Endothelial cell of umbilical vein (primary cell): ENCODE data around the gene HDAC9. TPM values are rescaled to one million over a fixed set of nuclear protein-coding genes. Genes with fewer than 3 reads are reported as not detected.

Experiments used
- BruUV-seq: library from RNA; stranded (reverse); fragments of 400-500 nt; replicated peaks from 2 replicates; lab custom pipeline; 2021; lab: Mats Ljungman, UMichigan
- CTCF ChIA-PET: fragments of 300-600, 350-600 bp; sonication (Branson Sonifier 250); formaldehyde crosslinking; loops from one replicate; lab custom pipeline; 2021; ENCODE audit warnings: antibody characterized with exemption, inconsistent platforms; lab: Charles Lee
- POLR2A ChIA-PET: fragments of 300-600, 350-600 bp; sonication (Branson Sonifier 250); formaldehyde crosslinking; loops from one replicate; lab custom pipeline; 2021; ENCODE audit warnings: antibody characterized with exemption, inconsistent platforms; lab: Charles Lee
- DNase-seq: peaks from one replicate; pipeline ENCODE4 v3.0.0-alpha.2; 2011; ENCODE audit warnings: low read depth, low spot score
- FAIRE-seq: peaks from 2 replicates; lab custom pipeline; 2011; peaks lifted over from hg19 to GRCh38; lab: Jason Lieb, UNC
- H2AFZ ChIP-seq: 2 replicates; pipeline ENCODE4 v1.6.0; 2012; ENCODE audit warnings: low read depth, low read length, control low read depth, inconsistent platforms
- H3K27ac ChIP-seq: 2 replicates; pipeline ENCODE4 v1.5.1; 2011; ENCODE audit warnings: low read depth, mild to moderate bottlenecking, control low read depth, low read length, moderate library complexity; ENCODE audit not compliant: insufficient read depth
- H3K27me3 ChIP-seq, 2 experiments: 2 replicates each; pipeline versions ENCODE4 v1.6.0 to v1.6.1; 2011; ENCODE audit warnings: low read length in 2 of 2, mixed read lengths in 1 of 2; ENCODE audit not compliant: control insufficient read depth in 2 of 2, insufficient read depth in 2 of 2
- H3K36me3 ChIP-seq, 2 experiments: 2 replicates in 1 of 2; 3 replicates in 1 of 2; pipeline ENCODE4 v1.5.1; 2011; ENCODE audit warnings: low read length in 2 of 2, mild to moderate bottlenecking in 1 of 2, moderate library complexity in 1 of 2; ENCODE audit not compliant: control insufficient read depth in 2 of 2, insufficient read depth in 2 of 2; ENCODE audit errors: extremely low read depth in 1 of 2
- H3K4me1 ChIP-seq: 3 replicates; pipeline ENCODE4 v1.5.1; 2011; ENCODE audit warnings: mild to moderate bottlenecking, low read length; ENCODE audit not compliant: control insufficient read depth, insufficient read depth; ENCODE audit errors: extremely low read depth
- H3K4me2 ChIP-seq: 2 replicates; pipeline ENCODE4 v1.6.1; 2011; ENCODE audit warnings: low read length, control low read depth, mixed read lengths; ENCODE audit not compliant: insufficient read depth
- H3K4me3 ChIP-seq, 3 experiments: fragments of 200-600 bp in 1 of 3; sonication (generic), shearing (Covaris generic) in 1 of 3; replicated peaks in 1 of 3; 2 replicates each; pipeline ENCODE4 v1.5.1; 2011 to 2016; ENCODE audit warnings: control low read depth in 3 of 3, low read length in 3 of 3, mild to moderate bottlenecking in 2 of 3, inconsistent platforms in 1 of 3, low read depth in 1 of 3, moderate library complexity in 1 of 3; ENCODE audit not compliant: insufficient read depth in 1 of 3
- H3K79me2 ChIP-seq: 2 replicates; pipeline ENCODE4 v1.6.0; 2012; ENCODE audit warnings: low read length, inconsistent platforms; ENCODE audit not compliant: control insufficient read depth, insufficient read depth
- H3K9ac ChIP-seq: replicated peaks from 2 replicates; pipeline ENCODE3; 2011; ENCODE audit warnings: low read length, control low read depth; ENCODE audit not compliant: insufficient read depth; ENCODE audit errors: extremely low read depth
- H3K9me1 ChIP-seq: replicated peaks from 3 replicates; pipeline ENCODE4 v1.6.0; 2011; ENCODE audit warnings: mild to moderate bottlenecking, low read length; ENCODE audit not compliant: control insufficient read depth, insufficient read depth; ENCODE audit errors: extremely low read depth
- H3K9me3 ChIP-seq: replicated peaks from 2 replicates; pipeline ENCODE4 v1.5.1; 2012; ENCODE audit warnings: low read length, inconsistent platforms; ENCODE audit not compliant: control insufficient read depth, insufficient read depth
- H4K20me1 ChIP-seq: replicated peaks from 2 replicates; pipeline ENCODE3; 2011; ENCODE audit warnings: mild to moderate bottlenecking, low read length; ENCODE audit not compliant: control insufficient read depth, insufficient read depth; ENCODE audit errors: extremely low read depth
- CTCF ChIP-seq, 2 donors: IDR thresholded peaks; 1 replicate in 1 of 2; 2 replicates in 1 of 2; pipeline ENCODE4 v1.5.1; 2011; ENCODE audit warnings: low read length in 2 of 2, mild to moderate bottlenecking in 2 of 2, moderate library complexity in 2 of 2, control low read depth in 1 of 2, inconsistent platforms in 1 of 2, low read depth in 1 of 2; ENCODE audit not compliant: insufficient read depth in 1 of 2; ENCODE audit errors: extremely low read depth in 1 of 2
- EZH2 ChIP-seq: IDR thresholded peaks from 2 replicates; pipeline ENCODE4 v1.6.1; 2012; ENCODE audit warnings: borderline replicate concordance, low read depth, mild to moderate bottlenecking, moderate library complexity, low read length, inconsistent platforms; ENCODE audit not compliant: severe bottlenecking
- FOS ChIP-seq: IDR thresholded peaks from 2 replicates; pipeline ENCODE4 v1.6.1; 2011; ENCODE audit warnings: mild to moderate bottlenecking, low read length, moderate library complexity, borderline replicate concordance; ENCODE audit not compliant: insufficient read depth
- GATA2 ChIP-seq: IDR thresholded peaks from 2 replicates; pipeline ENCODE4 v1.7.0; 2011; ENCODE audit warnings: low read depth, mild to moderate bottlenecking, moderate library complexity, mixed read lengths, low read length; ENCODE audit not compliant: insufficient read length, insufficient read depth
- JUN ChIP-seq: IDR thresholded peaks from 2 replicates; pipeline ENCODE4 v1.6.1; 2011; ENCODE audit warnings: borderline replicate concordance, low read depth; ENCODE audit not compliant: insufficient read length, insufficient read depth
- MAX ChIP-seq: IDR thresholded peaks from 2 replicates; pipeline ENCODE4 v1.6.1; 2011; ENCODE audit not compliant: insufficient read depth, insufficient read length
- MYC ChIP-seq: IDR thresholded peaks from one replicate; pipeline ENCODE4 v1.6.1; 2011; ENCODE audit warnings: mild to moderate bottlenecking, low read depth, low read length
- POLR2A ChIP-seq: IDR thresholded peaks from 2 replicates; pipeline ENCODE4 v1.6.1; 2012; ENCODE audit warnings: low read depth, mild to moderate bottlenecking, control low read depth, low read length
- POLR2AphosphoS5 ChIP-seq: IDR thresholded peaks from 2 replicates; pipeline ENCODE4 v1.6.1; 2012; ENCODE audit warnings: low read depth, mild to moderate bottlenecking, control low read depth, low read length, moderate library complexity; ENCODE audit not compliant: insufficient read depth
- dilution Hi-C: fragments of 300-500 bp; cut with MboI; formaldehyde crosslinking; loops from one replicate; pipeline ENCODE4 v1.15.0; 2019; ENCODE audit warnings: low sequenced_read_pairs; ENCODE audit not compliant: extremely low pct_ligation_motif_present
- intact Hi-C: fragments of 100-400 bp; cut with micrococcal nuclease; formaldehyde crosslinking; loops from one replicate; pipeline ENCODE4 v1.10.0; 2022
- polyA plus RNA-seq, 4 experiments: library from polyadenylated mRNA; depleted of rRNA in 3 of 4; stranded (reverse) in 3 of 4; unstranded in 1 of 4; fragments of >200 nt; gene quantifications; 2 replicates each; pipeline versions ENCODE4 v1.2.1 to v1.2.3, GENCODE V29; 2011 to 2012; ENCODE audit warnings: missing spikeins in 1 of 4
- total RNA-seq: library from RNA; stranded (reverse); gene quantifications from 2 replicates; pipeline ENCODE4 v1.2.3, GENCODE V29; 2021

The HDAC9 gene
- total and polyA plus RNA-seq, 2 donors (not counting 3 experiments of a cell fraction or from before 2014, with no cell fraction given), result 1.8 to 11.6 TPM

- no peaks in the 10 kb centered on the region for H3K4me1 ChIP-seq
- H3K79me2 ChIP-seq, result no peaks in the 10 kb centered on the region
- CTCF ChIA-PET, result interaction anchor here (0.8 kb wide), 1 partner anchor 17 kb away, joined by 3 read pairs; no protein-coding TSS in a partner anchor
- H4K20me1 ChIP-seq, result no peaks in the 10 kb centered on the region
- H3K27me3 ChIP-seq, result no peaks in the 10 kb centered on the region
- dilution Hi-C loops, result no loop called here
- no peak for TF ChIP-seq GATA2
- TF ChIP-seq MAX, result no peak
- TF ChIP-seq JUN, result no peak
- no peak for TF ChIP-seq MYC
- no peak for TF ChIP-seq POLR2A
- no peak for TF ChIP-seq EZH2
- no peak for TF ChIP-seq CTCF (IDR thresholded peaks at IDR 0.05; ENCODE audit: extremely low read depth in 1 of 2, insufficient read depth in 1 of 2, low read depth in 1 of 2, low read length in 2 of 2)
- TF ChIP-seq FOS, result no peak
- TF ChIP-seq POLR2AphosphoS5, result no peak
- H2AFZ ChIP-seq, result no peak overlapping the region
- DNase-seq (no peak), FAIRE-seq (no peak)
- no peak overlapping the region for H3K4me2 ChIP-seq
- BruUV-seq, result no TSS peak
- POLR2A ChIA-PET, result no interaction called here
- no peaks in the 10 kb centered on the region for H3K36me3 ChIP-seq
- no peaks in the 10 kb centered on the region for H3K9me1 ChIP-seq
- intact Hi-C loops, result no loop called here
- no peak overlapping the region for H3K4me3 ChIP-seq
- H3K9ac ChIP-seq, result no peak overlapping the region
- H3K9me3 ChIP-seq, result no peaks in the 10 kb centered on the region
- H3K27ac ChIP-seq, result no peak overlapping the region
Observed at GRCh38 chr7:18788026-18788425, 292.5 kb downstream of the HDAC9 start.
